ENCODE data around the gene CDH18.

The CDH18 gene

GRCh38 chr5:19928562-19929421, 59.2 kb downstream of the CDH18 start:
- peak; percentile 65 for DNase-seq (ENCODE audit: low read depth)

DNA sequence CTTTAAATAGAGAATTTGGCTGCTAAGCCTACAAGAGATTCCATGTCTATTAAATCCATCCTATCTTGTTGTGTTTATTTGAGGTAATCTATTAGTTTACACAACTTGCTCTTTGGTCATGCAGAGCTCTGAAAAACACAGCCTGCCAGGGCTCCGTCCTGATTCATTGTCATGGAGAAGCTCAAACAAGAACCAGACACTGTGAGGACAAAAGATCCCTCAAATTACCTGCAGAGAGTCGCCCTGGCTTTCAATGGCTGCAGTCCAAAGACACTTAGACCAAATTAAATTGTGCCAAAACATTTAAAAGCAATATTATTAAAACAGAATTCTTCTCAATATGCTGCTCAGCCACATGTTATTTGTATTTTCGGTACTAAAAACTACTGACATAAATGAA, 60.1 kb downstream of the CDH18 start:
- no peak for DNase-seq (ENCODE audit: low read depth)

- DNase-seq (ENCODE audit: low read depth) = no peak
Measured at GRCh38 chr5:19927170-19927569, 60.8 kb downstream of the CDH18 start.

GRCh38 chr5:19923742-19924141, 64.3 kb downstream of the CDH18 start:
- DNase-seq (ENCODE audit: low read depth) = no peak

GRCh38 chr5:19920761-19921160, 67.2 kb downstream of the CDH18 start:
- no peak for DNase-seq (ENCODE audit: low read depth)

DNA sequence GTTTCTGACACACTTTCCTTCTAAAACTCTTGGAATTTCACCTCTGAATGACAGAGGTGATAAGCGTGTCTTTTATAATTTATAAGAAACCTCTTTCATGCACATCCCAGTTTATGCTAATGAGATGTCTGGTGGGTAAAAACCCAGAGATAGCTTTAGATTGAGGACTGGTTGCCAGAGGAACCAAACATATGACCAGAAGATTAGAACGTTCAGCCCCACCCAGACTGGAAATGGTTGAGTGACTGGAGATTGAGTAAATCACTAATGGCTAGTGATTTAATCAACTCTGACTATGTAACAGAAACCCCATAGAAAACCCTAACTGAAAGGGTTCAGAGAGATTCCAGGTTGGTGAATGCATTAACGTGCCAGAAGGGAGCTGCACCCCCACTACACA, 69.2 kb downstream of the CDH18 start:
- no peak for DNase-seq (ENCODE audit: low read depth)

- DNase-seq (ENCODE audit: low read depth) = no peak
Measured at GRCh38 chr5:19917588-19918122, 70.3 kb downstream of the CDH18 start.

- DNase-seq (ENCODE audit: low read depth) = no peak
Measured at GRCh38 chr5:19910136-19910535, 77.9 kb downstream of the CDH18 start.

GRCh38 chr5:19904766-19905165, 83.2 kb downstream of the CDH18 start:
- DNase-seq (ENCODE audit: low read depth) = no peak

GRCh38 chr5:19903611-19904010, 84.4 kb downstream of the CDH18 start:
- DNase-seq (ENCODE audit: low read depth) = no peak

GRCh38 chr5:19902316-19902934, 85.6 kb downstream of the CDH18 start:
- DNase-seq (ENCODE audit: low read depth) = no peak

DNA sequence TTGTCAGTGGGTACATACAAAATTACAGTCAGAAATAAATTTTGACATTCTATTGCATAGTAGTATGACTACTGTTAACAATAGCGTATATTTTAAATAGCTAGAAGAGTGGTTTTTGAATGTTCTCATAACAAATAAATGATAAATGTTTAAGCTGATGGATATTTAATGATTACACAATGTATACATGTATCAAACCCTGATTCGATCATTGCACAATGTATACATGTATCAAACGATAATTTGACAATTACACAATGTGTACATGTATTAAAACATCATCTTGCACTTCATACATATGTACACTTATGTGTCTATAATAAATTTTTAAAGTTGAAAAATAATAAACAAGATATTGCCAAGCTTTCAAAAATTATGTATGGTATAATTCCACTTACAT, 87.7 kb downstream of the CDH18 start:
- DNase-seq (ENCODE audit: low read depth) = no peak

DNA sequence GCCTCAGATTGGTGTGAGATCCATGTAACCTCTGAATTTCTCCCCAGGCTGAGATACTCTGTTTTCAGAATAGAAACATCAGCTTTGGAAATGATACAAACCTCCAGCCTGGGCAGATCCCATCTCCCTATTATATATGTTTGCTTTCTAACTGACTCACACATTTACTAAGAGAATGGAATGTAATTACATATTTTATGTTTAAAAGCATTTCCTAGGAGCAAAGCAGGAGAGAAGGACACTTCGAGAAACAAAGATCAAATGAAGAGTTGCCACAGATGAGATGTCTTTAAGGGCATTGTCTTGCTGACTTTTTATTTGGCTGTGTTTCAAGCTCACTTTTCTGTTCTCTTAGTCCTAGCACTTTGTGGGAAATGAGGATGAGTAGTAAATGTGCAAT, 96.3 kb downstream of the CDH18 start:
- DNase-seq (ENCODE audit: low read depth) = peak; percentile 0

DNA sequence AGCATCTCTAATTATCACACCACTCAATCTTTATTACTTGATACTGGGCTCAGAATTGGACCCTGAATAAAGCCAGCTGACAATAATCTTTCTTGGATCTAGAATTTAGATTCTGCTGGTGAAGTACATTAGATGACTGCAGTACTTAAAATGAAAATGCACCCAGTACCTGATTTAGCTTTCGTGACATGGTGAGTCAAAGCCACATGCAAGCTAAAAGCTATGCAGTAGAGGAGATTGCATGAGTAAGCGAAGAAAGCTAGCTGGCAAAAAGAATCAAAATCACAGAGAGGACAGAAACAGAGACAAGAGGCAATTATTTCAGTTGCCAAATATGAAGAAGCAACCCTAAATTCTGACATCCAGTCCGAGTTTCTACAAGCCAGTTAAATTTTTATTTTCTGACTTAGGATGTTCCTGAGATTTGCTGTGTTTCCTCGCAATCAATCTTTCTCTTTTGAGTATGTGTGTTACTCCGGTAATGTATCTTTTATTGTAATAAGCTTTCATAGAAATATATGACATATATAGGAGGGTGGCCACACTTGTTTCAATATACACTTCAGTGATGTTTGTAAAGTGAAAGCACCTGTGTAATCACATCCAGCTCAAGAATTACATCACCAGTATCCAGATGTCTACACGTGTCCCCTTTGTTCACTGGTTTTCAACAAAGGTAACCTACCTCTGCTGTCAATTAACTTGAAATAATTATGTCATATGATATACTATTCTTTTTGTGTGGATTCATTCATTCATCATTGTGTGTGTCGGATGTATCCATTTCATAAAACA, 101.7 kb downstream of the CDH18 start:
- DNase-seq (ENCODE audit: low read depth) = no peak

GRCh38 chr5:19885040-19885824, 102.8 kb downstream of the CDH18 start:
- DNase-seq (ENCODE audit: low read depth) = no peak

DNA sequence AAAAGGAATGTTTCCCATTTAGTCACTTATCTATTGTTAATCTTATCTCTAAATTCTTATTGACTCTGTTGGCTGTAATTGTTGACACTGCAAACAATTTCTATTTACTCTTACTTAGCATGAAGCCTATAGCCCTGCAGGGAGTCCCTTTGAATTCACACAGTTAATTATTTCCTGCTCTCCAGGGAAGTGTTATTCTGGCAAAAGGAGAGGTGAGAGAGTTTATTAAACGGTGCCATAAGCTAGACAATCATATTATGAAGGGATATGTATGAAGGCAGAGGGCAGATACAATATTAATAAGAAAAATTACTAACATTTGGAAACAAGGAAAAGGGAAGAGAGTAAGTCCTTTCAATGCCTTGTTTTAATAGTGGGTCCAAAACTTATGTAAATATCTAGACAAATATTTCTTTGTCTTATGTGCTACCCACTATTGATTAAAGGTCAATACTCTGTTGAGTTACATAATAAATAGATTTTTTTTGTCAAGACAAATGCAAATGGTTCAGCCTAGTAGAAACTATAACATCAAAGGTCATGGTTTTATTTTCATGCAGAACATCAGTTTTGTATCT, 107.1 kb downstream of the CDH18 start:
- DNase-seq (ENCODE audit: low read depth) = no peak

DNA sequence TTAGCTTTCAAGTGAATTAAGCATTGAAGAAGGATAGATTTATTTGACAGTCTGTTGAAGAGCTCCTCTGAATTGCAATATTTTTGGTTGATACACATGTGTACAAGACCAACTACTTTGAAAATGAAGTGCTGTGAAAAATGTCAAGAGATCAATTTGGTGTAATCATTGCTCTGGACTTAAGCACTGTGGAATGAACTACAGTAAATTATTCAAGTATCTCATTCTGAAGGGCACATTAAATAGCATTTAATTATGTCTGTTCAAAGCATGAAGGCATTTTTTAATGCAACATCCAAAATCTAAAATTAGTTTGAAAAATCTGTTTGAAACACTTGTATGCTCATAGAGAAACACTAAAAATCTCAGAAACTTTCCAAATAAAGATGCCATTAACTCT, 107.5 kb downstream of the CDH18 start:
- DNase-seq (ENCODE audit: low read depth) = no peak

DNA sequence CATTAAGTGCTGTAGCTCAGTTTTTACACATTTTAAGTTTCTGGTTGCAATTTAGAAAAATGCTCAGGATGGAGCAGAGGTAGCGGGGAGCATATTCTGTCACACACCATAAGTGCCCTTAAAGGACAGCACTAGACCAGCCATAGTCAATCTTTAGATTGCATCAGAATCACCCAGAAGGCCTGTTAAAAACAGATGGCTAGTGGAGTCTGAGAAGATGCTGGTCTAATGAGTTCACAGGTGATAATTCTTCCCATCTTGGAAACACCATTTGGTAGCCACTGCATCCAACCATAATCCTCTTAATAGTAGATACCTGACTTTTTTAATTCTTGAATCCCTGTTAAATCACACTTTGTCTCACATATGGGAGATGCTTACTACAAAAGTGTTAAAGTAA, 113.2 kb downstream of the CDH18 start:
- no peak for DNase-seq (ENCODE audit: low read depth)

- no peak for DNase-seq (ENCODE audit: low read depth)
Measured at GRCh38 chr5:19866090-19866450, 121.9 kb downstream of the CDH18 start.

- no peak for DNase-seq (ENCODE audit: low read depth)
Measured at GRCh38 chr5:19865336-19866089, 122.5 kb downstream of the CDH18 start.

GRCh38 chr5:19862711-19863110, 125.3 kb downstream of the CDH18 start:
- DNase-seq (ENCODE audit: low read depth) = no peak

Measured in fibroblast of the conjunctiva (primary cell).